MCF 10A (cell line): ENCODE results near the gene RFESD. TPM values are rescaled to one million over a fixed set of nuclear protein-coding genes. Genes with fewer than 3 reads are reported as not detected.

ENCODE experiments used
- BruUV-seq: library from RNA; stranded (reverse); fragments of 400-500 nt; replicated peaks from 2 replicates; lab custom pipeline; 2021; lab: Mats Ljungman, UMichigan
- CTCF ChIA-PET: fragments of 300-600 bp; sonication (Branson Sonifier 250); formaldehyde crosslinking; extraction: SDS; loops from one replicate; lab custom pipeline; 2021; ENCODE audit warnings: antibody characterized with exemption, inconsistent platforms; lab: Yijun Ruan, JAX
- POLR2A ChIA-PET: fragments of 300-600, 350-650 bp; sonication (Branson Sonifier 250); formaldehyde crosslinking; extraction: SDS; loops from one replicate; lab custom pipeline; 2020; ENCODE audit warnings: antibody characterized with exemption, inconsistent platforms; lab: Yijun Ruan, JAX
- DNase-seq: peaks from one replicate; pipeline ENCODE4 v3.0.0-alpha.2; 2018; ENCODE audit not compliant: unreplicated experiment
- H3K27ac Mint-ChIP-seq: one replicate; pipeline ENCODE4 v1.8.0; 2022; ENCODE audit warnings: mild to moderate bottlenecking, low read depth, mixed read lengths; ENCODE audit not compliant: unreplicated experiment
- H3K27me3 Mint-ChIP-seq: one replicate; pipeline ENCODE4 v1.8.0; 2022; ENCODE audit warnings: mixed read lengths; ENCODE audit not compliant: insufficient read depth, unreplicated experiment
- H3K36me3 Mint-ChIP-seq: one replicate; pipeline ENCODE4 v1.8.0; 2022; ENCODE audit warnings: mild to moderate bottlenecking, moderate library complexity, mixed read lengths; ENCODE audit not compliant: insufficient read depth, unreplicated experiment
- H3K4me1 Mint-ChIP-seq: one replicate; pipeline ENCODE4 v1.8.0; 2022; ENCODE audit warnings: mixed read lengths; ENCODE audit not compliant: insufficient read depth, unreplicated experiment
- H3K4me3 Mint-ChIP-seq: one replicate; pipeline ENCODE4 v1.8.0; 2022; ENCODE audit warnings: mild to moderate bottlenecking, moderate library complexity, mixed read lengths; ENCODE audit not compliant: unreplicated experiment
- H3K9me3 Mint-ChIP-seq: one replicate; pipeline ENCODE4 v1.8.0; 2022; ENCODE audit warnings: mixed read lengths; ENCODE audit not compliant: unreplicated experiment
- intact Hi-C: fragments of 100-400 bp; cut with micrococcal nuclease; formaldehyde crosslinking; loops from 2 replicates; pipeline ENCODE4 v1.14.1; 2022
- total RNA-seq: library from RNA; stranded (reverse); gene quantifications from 2 replicates; pipeline ENCODE4 v1.2.3, GENCODE V29; 2022
- TF ChIP-seq, protein P1 (sequence below): fragments of 200-600 bp; IDR thresholded peaks from one replicate; pipeline ENCODE4 v1.8.0; 2022; ENCODE audit warnings: antibody characterized with exemption, mild to moderate bottlenecking; ENCODE audit not compliant: unreplicated experiment

Gene RFESD
- total RNA-seq, 1 experiment from 2014 or later: 5.9 TPM

DNA sequence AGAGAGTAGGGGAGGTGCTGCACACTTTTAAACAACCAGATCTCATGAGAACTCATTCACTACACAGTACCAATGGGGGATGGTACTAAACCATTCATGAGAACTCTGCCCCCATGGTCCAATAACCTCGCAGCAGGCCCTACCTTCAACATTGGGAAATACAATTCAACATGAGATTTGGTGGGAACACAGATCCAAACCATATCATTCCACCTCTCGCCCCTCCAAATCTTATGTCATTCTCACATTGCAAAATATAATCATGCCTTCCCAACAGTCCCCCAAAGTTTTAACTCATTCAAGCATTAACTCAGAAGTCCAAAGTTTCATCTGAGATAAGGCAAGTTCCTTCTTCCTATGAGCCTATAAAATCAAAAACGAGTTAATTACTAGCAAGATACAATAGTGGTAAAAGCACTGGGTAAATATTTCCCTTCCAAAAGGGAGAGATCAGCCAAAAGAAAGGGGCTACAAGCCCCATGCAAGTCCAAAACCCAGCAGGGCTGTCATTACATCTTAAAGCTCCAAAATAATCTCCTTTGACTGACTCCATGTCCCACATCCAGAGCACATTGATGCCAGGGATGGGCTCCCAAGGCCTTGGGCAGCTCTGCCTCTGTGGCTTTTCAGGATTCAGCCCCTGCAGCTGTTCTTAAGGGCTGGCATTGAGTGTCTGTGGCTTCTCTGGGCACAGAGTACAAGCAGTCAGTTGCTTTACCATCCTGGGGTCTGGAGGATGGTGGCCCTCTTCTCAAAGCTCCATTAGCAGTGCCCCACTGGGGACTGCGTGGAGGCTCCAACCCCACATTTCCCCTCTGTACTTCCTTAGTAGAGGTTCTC is 18.4 kb upstream of the RFESD start:
- Mint-ChIP-seq H3K27ac (no peak overlapping the region), H3K9me3 (no peaks in the 10 kb centered on the region), H3K27me3 (no peaks in the 10 kb centered on the region), H3K4me1 (no peaks in the 10 kb centered on the region), H3K4me3 (no peak overlapping the region), H3K36me3 (peaks cover 6% of the 10 kb centered on the region)
- intact Hi-C loops: no loop called here
- no TSS peak for BruUV-seq
- ChIA-PET POLR2A (no interaction called here), CTCF (interaction anchor here (0.6 kb wide), 1 partner anchor 52 kb away, joined by 4 read pairs; no protein-coding TSS in a partner anchor)
- TF ChIP-seq, protein P1, sequence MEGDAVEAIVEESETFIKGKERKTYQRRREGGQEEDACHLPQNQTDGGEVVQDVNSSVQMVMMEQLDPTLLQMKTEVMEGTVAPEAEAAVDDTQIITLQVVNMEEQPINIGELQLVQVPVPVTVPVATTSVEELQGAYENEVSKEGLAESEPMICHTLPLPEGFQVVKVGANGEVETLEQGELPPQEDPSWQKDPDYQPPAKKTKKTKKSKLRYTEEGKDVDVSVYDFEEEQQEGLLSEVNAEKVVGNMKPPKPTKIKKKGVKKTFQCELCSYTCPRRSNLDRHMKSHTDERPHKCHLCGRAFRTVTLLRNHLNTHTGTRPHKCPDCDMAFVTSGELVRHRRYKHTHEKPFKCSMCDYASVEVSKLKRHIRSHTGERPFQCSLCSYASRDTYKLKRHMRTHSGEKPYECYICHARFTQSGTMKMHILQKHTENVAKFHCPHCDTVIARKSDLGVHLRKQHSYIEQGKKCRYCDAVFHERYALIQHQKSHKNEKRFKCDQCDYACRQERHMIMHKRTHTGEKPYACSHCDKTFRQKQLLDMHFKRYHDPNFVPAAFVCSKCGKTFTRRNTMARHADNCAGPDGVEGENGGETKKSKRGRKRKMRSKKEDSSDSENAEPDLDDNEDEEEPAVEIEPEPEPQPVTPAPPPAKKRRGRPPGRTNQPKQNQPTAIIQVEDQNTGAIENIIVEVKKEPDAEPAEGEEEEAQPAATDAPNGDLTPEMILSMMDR: no peak
- DNase-seq: no peak

- Mint-ChIP-seq H3K27ac (no peak overlapping the region), H3K27me3 (no peaks in the 10 kb centered on the region), H3K4me3 (no peak overlapping the region), H3K9me3 (no peaks in the 10 kb centered on the region), H3K4me1 (no peaks in the 10 kb centered on the region), H3K36me3 (peaks cover 6% of the 10 kb centered on the region)
- DNase-seq: no peak
- BruUV-seq: no TSS peak
- TF ChIP-seq, protein P1: no peak
- ChIA-PET POLR2A (no interaction called here), CTCF (interaction anchor here (0.6 kb wide), 2 partner anchors 190 to 321 kb away, joined by 3 to 5 read pairs; no protein-coding TSS in a partner anchor)
- intact Hi-C loops: no loop called here
Observed at GRCh38 chr5:95628933-95629332, 17.6 kb upstream of the RFESD start.

DNA sequence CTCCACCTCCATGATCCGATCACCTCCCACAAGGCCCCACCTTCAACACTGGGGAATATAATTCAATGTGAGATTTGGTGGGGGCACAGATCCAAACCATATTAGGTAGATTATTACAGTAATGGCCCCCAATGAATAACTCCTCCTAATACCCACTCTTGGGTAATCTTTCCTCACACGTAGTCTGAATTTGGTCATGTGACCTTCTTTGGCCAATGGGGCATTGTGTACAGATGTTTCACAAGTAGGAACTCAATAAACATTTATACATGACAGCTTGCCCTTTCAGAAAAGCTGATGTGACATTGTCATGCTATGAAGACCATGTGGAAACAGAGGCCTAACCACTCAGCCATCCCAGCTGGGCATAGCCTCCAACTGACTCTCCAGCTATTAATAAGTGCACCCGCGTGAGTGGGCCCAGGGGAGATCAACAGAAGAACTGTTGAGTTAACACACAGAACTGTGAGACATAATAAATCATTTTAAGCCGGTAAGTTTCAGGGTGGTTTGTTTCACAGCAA is 16.1 kb upstream of the RFESD start:
- Mint-ChIP-seq H3K9me3 (no peaks in the 10 kb centered on the region), H3K4me3 (no peak overlapping the region), H3K27me3 (no peaks in the 10 kb centered on the region), H3K4me1 (no peaks in the 10 kb centered on the region), H3K36me3 (peaks cover 6% of the 10 kb centered on the region), H3K27ac (peak overlapping the region; percentile 33)
- CTCF ChIA-PET: interaction anchor here (0.6 to 2.0 kb wide), 5 partner anchors 8 to 1073 kb away, joined by 3 to 4 read pairs (median 3); no protein-coding TSS in a partner anchor
- intact Hi-C loops: no loop called here
- TF ChIP-seq, protein P1: no peak
- BruUV-seq: no TSS peak
- DNase-seq: no peak
- POLR2A ChIA-PET: interaction anchor here (0.6 to 2.0 kb wide), 8 partner anchors 9 to 260 kb away, joined by 3 to 6 read pairs (median 4); partner anchors contain the start of genes ARSK, GLRX, RFESD and SKIC3
